Measurements from ENCODE around the gene ELANE. TPM values are rescaled to one million over a fixed set of nuclear protein-coding genes. Genes with fewer than 3 reads are reported as not detected.

The ELANE gene
- total and polyA plus RNA-seq, 2 donors from 2014 or later = 0.85 TPM; not detected in 1

GRCh38 chr19:821825-822503 lies 30.1 kb upstream of the ELANE start, which contains the start of gene PLPPR3:
Gene PLPPR3 (minus strand): TSS chr19:821955. CDS start chr19:821559, 396 bp downstream.
- H3K27ac ChIP-seq (ENCODE audit: low read depth in 2 of 2, low read length in 2 of 2) = no peak within 1 kb of the TSS

GRCh38 chr19:823565-824121 lies 28.5 kb upstream of the ELANE start:
- Histone ChIP-seq H3K36me3 (ENCODE audit: control insufficient read depth in 2 of 3, insufficient read depth in 3 of 3, low read length in 3 of 3) (no peaks in the 10 kb centered on the region), H3K27me3 (ENCODE audit: control insufficient read depth, insufficient read depth, low read length) (no peaks in the 10 kb centered on the region), H3K4me1 (ENCODE audit: control insufficient read depth in 2 of 3, insufficient read depth in 2 of 3, low read depth in 1 of 3, low read length in 3 of 3) (no peaks in the 10 kb centered on the region), H3K9me3 (ENCODE audit: control insufficient read depth in 2 of 3, insufficient read depth in 1 of 3, low read length in 3 of 3) (no peaks in the 10 kb centered on the region), H3K9ac (ENCODE audit: low read length in 3 of 3) (no peak overlapping the region), H3K4me3 (ENCODE audit: low read length in 3 of 3) (no peak overlapping the region), H3K27ac (ENCODE audit: low read depth in 2 of 2, low read length in 2 of 2) (no peak overlapping the region)
- intact Hi-C loops (cut with DNase I) = no loop called here
- DNase-seq = no peak
- TF ChIP-seq CTCF (IDR thresholded peaks at IDR 0.05; ENCODE audit: borderline replicate concordance, extremely low read depth, insufficient read depth) = no peak
- FAIRE-seq = no peak

More at GRCh38 chr19:821825-822503, 30.1 kb upstream of the ELANE start, which contains the start of gene PLPPR3:
- H3K27me3 ChIP-seq (ENCODE audit: control insufficient read depth, insufficient read depth, low read length) = no peaks in the 10 kb centered on the region
- no peaks in the 10 kb centered on the region for H3K9me3 ChIP-seq (ENCODE audit: control insufficient read depth in 2 of 3, insufficient read depth in 1 of 3, low read length in 3 of 3)
- H3K4me1 ChIP-seq (ENCODE audit: control insufficient read depth in 2 of 3, insufficient read depth in 2 of 3, low read depth in 1 of 3, low read length in 3 of 3) = no peaks in the 10 kb centered on the region
- no peak for TF ChIP-seq CTCF (IDR thresholded peaks at IDR 0.05; ENCODE audit: borderline replicate concordance, extremely low read depth, insufficient read depth)
- no peak within 1 kb of the TSS for H3K9ac ChIP-seq (ENCODE audit: low read length in 3 of 3)
- DNase-seq (peak in 4 of 5 donors; percentile 63 to 85 (median 72)), FAIRE-seq (no peak)
- intact Hi-C loops (cut with DNase I) = no loop called here
- no peak within 1 kb of the TSS for H3K4me3 ChIP-seq (ENCODE audit: low read length in 3 of 3)
- H3K36me3 ChIP-seq (ENCODE audit: control insufficient read depth in 2 of 3, insufficient read depth in 3 of 3, low read length in 3 of 3) = no peaks in the 10 kb centered on the region

- H3K9me3 ChIP-seq (ENCODE audit: control insufficient read depth in 2 of 3, insufficient read depth in 1 of 3, low read length in 3 of 3) = no peaks in the 10 kb centered on the region
- no peak for DNase-seq
- TF ChIP-seq CTCF (IDR thresholded peaks at IDR 0.05; ENCODE audit: borderline replicate concordance, extremely low read depth, insufficient read depth) = no peak
- no peaks in the 10 kb centered on the region for H3K27me3 ChIP-seq (ENCODE audit: control insufficient read depth, insufficient read depth, low read length)
- no peaks in the 10 kb centered on the region for H3K36me3 ChIP-seq (ENCODE audit: control insufficient read depth in 2 of 3, insufficient read depth in 3 of 3, low read length in 3 of 3)
- no peak overlapping the region for H3K4me3 ChIP-seq (ENCODE audit: low read length in 3 of 3)
- no peak overlapping the region for H3K9ac ChIP-seq (ENCODE audit: low read length in 3 of 3)
- no peak for FAIRE-seq
- H3K4me1 ChIP-seq (ENCODE audit: control insufficient read depth in 2 of 3, insufficient read depth in 2 of 3, low read depth in 1 of 3, low read length in 3 of 3) = no peaks in the 10 kb centered on the region
- no peak overlapping the region for H3K27ac ChIP-seq (ENCODE audit: low read depth in 2 of 2, low read length in 2 of 2)
- intact Hi-C loops (cut with DNase I) = no loop called here
Measured at GRCh38 chr19:824885-825284, 27.2 kb upstream of the ELANE start.
